Testis (tissue), 3 donors: ENCODE measurements around the gene ARL2BP. TPM values are rescaled to one million over a fixed set of nuclear protein-coding genes. Genes with fewer than 3 reads are reported as not detected.
"Not testable (repeated sequence)": the region's sequence is repeated elsewhere in the genome, so short reads cannot be mapped to it uniquely, and the experiment has no call there.

Experiments used
- DNase-seq: peaks from one replicate; pipeline ENCODE4 v3.0.0-alpha.2; 2019
- H3K27ac ChIP-seq, 2 donors: fragments of 200-600 bp; sonication (generic); one replicate each; pipeline ENCODE4 v1.5.1; 2019
- H3K27me3 ChIP-seq: fragments of 200-600 bp; sonication (generic); one replicate; pipeline ENCODE4 v1.5.1; 2019
- H3K36me3 ChIP-seq: fragments of 200-600 bp; sonication (generic); one replicate; pipeline ENCODE4 v1.5.1; 2017; ENCODE audit warnings: low read depth; ENCODE audit errors: missing control alignments
- H3K4me1 ChIP-seq: fragments of 200-600 bp; sonication (generic); one replicate; pipeline ENCODE4 v1.5.1; 2019
- H3K4me3 ChIP-seq, 2 donors: fragments of 200-600 bp; sonication (generic); one replicate each; pipeline ENCODE4 v1.5.1; 2017 to 2019
- H3K9me3 ChIP-seq: fragments of 200-600 bp; sonication (generic); one replicate; pipeline ENCODE4 v1.5.1; 2017
- CTCF ChIP-seq, 3 experiments: fragments of 450-650 bp in 2 of 3; fragments of 200-600 bp in 1 of 3; sonication (generic) in 1 of 3; IDR thresholded peaks; one replicate each; pipeline ENCODE4 v1.5.1; 2016 to 2019; ENCODE audit warnings: antibody characterized with exemption in 3 of 3, mild to moderate bottlenecking in 2 of 3, moderate library complexity in 1 of 3
- POLR2A ChIP-seq: fragments of 450-650 bp; IDR thresholded peaks from one replicate; pipeline ENCODE4 v1.6.1; 2017; ENCODE audit warnings: antibody characterized with exemption, mild to moderate bottlenecking, moderate library complexity
- WGBS, 2 donors: methylation state at CpG; one replicate each; pipeline ENCODE4 v1.1.5; 2018; 5-methylcytosine and 5-hydroxymethylcytosine counted together
- intact Hi-C: fragments of 100-400 bp; cut with DNase I; formaldehyde crosslinking; loops from one replicate; pipeline ENCODE4 v1.15.1; 2023; ENCODE audit warnings: low total_unique reads
- polyA plus RNA-seq: library from polyadenylated mRNA; stranded (reverse); fragments of 350-450 nt; fragmentation: Illumina TruSeq; extraction: RNeasy Lipid Tissue Mini Kit (QIAGEN cat#74804); gene quantifications from one replicate; pipeline ENCODE4 v1.2.3, GENCODE V29; 2014; ENCODE audit warnings: low read depth, low replicate concordance; ENCODE audit not compliant: insufficient read depth
- total RNA-seq, 2 donors: library from RNA; depleted of rRNA; stranded (reverse); fragments of >200 nt; gene quantifications; one replicate each; pipeline ENCODE4 v1.2.3, GENCODE V29; 2016

The ARL2BP gene
- total and polyA plus RNA-seq, 3 donors from 2014 or later = 88.8 to 128 (median 92.4) TPM

GRCh38 chr16:57273826-57274225 lies 28.8 kb downstream of the ARL2BP start:
- intact Hi-C loops = no loop called here
- H3K4me1 ChIP-seq = peaks cover 24% of the 10 kb centered on the region

GRCh38 chr16:57275946-57276345 lies 30.9 kb downstream of the ARL2BP start:
- 67 to 80% methylated on average over 5 of the region's 5 CpGs for WGBS, 2 donors
- DNase-seq, H3K27me3 ChIP-seq, H3K4me1 ChIP-seq, H3K36me3 ChIP-seq, intact Hi-C loops, H3K27ac ChIP-seq, H3K9me3 ChIP-seq, H3K4me3 ChIP-seq: not testable (repeated sequence)

More at GRCh38 chr16:57273826-57274225, 28.8 kb downstream of the ARL2BP start:
- Histone ChIP-seq H3K27ac (no peak overlapping the region), H3K4me3 (no peak overlapping the region), H3K9me3 (no peaks in the 10 kb centered on the region), H3K36me3 (no peaks in the 10 kb centered on the region), H3K27me3 (no peaks in the 10 kb centered on the region)
- 78 to 79% methylated on average over 5 of the region's 5 CpGs for WGBS, 2 donors
- no peak for TF ChIP-seq POLR2A
- DNase-seq = no peak

- Histone ChIP-seq H3K4me1 (peaks cover 10% of the 10 kb centered on the region), H3K9me3 (no peaks in the 10 kb centered on the region), H3K27ac (no peak overlapping the region), H3K36me3 (no peaks in the 10 kb centered on the region), H3K27me3 (no peaks in the 10 kb centered on the region), H3K4me3 (no peak overlapping the region)
- no peak for DNase-seq
- TF ChIP-seq POLR2A (no peak), CTCF (IDR thresholded peaks at IDR 0.05) (no peak)
- intact Hi-C loops = no loop called here
- WGBS, 2 donors = 67% methylated on average over 5 of the region's 5 CpGs
Observed at GRCh38 chr16:57276596-57276995, 31.5 kb downstream of the ARL2BP start.

- DNase-seq = no peak
- Histone ChIP-seq H3K27me3 (no peaks in the 10 kb centered on the region), H3K4me3 (no peak overlapping the region), H3K36me3 (no peaks in the 10 kb centered on the region), H3K9me3 (no peaks in the 10 kb centered on the region), H3K27ac (no peak overlapping the region), H3K4me1 (peaks cover 6% of the 10 kb centered on the region)
- WGBS, 2 donors = 56 to 88% methylated on average over 1 of the region's 1 CpG
- TF ChIP-seq POLR2A (no peak), CTCF (IDR thresholded peaks at IDR 0.05) (no peak)
- intact Hi-C loops = no loop called here
Observed at GRCh38 chr16:57277586-57277985, 32.5 kb downstream of the ARL2BP start.

GRCh38 chr16:57278494-57278893 lies 33.4 kb downstream of the ARL2BP start:
- Histone ChIP-seq H3K27ac (no peak overlapping the region), H3K27me3 (no peaks in the 10 kb centered on the region), H3K4me3 (no peak overlapping the region), H3K4me1 (peaks cover 4% of the 10 kb centered on the region), H3K9me3 (no peaks in the 10 kb centered on the region), H3K36me3 (no peaks in the 10 kb centered on the region)
- TF ChIP-seq POLR2A (no peak), CTCF (IDR thresholded peaks at IDR 0.05) (no peak)
- intact Hi-C loops = no loop called here
- WGBS, 2 donors = 63 to 85% methylated on average over 3 to 4 of the region's 4 CpGs
- no peak for DNase-seq
